Liver (tissue), 9 donors: Measurements from ENCODE around the gene PLD2. TPM values are rescaled to one million over a fixed set of nuclear protein-coding genes. Genes with fewer than 3 reads are reported as not detected.

Experiments
- DNase-seq: peaks from one replicate; pipeline ENCODE4 v3.0.0-alpha.2; 2017; ENCODE audit warnings: low spot score
- H3K27ac ChIP-seq, 2 donors: one replicate each; pipeline ENCODE4 v1.7.0; 2013; ENCODE audit warnings: inconsistent platforms in 2 of 2, low read length in 2 of 2, control low read depth in 1 of 2, low read depth in 1 of 2, mild to moderate bottlenecking in 1 of 2
- H3K27me3 ChIP-seq, 4 donors: one replicate each; pipeline versions ENCODE4 v1.6.1 to v1.7.0; 2013; ENCODE audit warnings: low read length in 3 of 4, inconsistent platforms in 1 of 4, mild to moderate bottlenecking in 1 of 4, moderate library complexity in 1 of 4; ENCODE audit not compliant: control insufficient read depth in 4 of 4, insufficient read depth in 4 of 4
- H3K36me3 ChIP-seq, 4 donors: one replicate each; pipeline versions ENCODE4 v1.6.1 to v1.7.0; 2013; ENCODE audit warnings: low read length in 3 of 4, mild to moderate bottlenecking in 3 of 4, low read depth in 1 of 4, moderate library complexity in 1 of 4; ENCODE audit not compliant: control insufficient read depth in 4 of 4, insufficient read depth in 3 of 4
- H3K4me1 ChIP-seq, 4 donors: one replicate each; pipeline versions ENCODE4 v1.6.1 to v1.7.0; 2013; ENCODE audit warnings: low read length in 3 of 4, mild to moderate bottlenecking in 3 of 4, moderate library complexity in 1 of 4; ENCODE audit not compliant: control insufficient read depth in 4 of 4, insufficient read depth in 4 of 4
- H3K4me3 ChIP-seq, 3 donors: one replicate each; pipeline versions ENCODE4 v1.6.1 to v1.7.0; 2013; ENCODE audit warnings: low read length in 3 of 3, control low read depth in 1 of 3, low read depth in 1 of 3, mild to moderate bottlenecking in 1 of 3
- H3K9ac ChIP-seq, 2 donors: one replicate each; pipeline ENCODE4 v1.7.0; 2013; ENCODE audit warnings: low read length in 2 of 2, mild to moderate bottlenecking in 2 of 2, moderate library complexity in 2 of 2, control low read depth in 1 of 2, low read depth in 1 of 2
- H3K9me3 ChIP-seq, 4 donors: one replicate each; pipeline versions ENCODE4 v1.6.1 to v1.7.0; 2013; ENCODE audit warnings: low read length in 3 of 4; ENCODE audit not compliant: control insufficient read depth in 4 of 4
- EGR1 ChIP-seq, 2 donors: IDR thresholded peaks; 2 replicates each; pipeline ENCODE4 v1.6.1; 2016 to 2018; ENCODE audit warnings: antibody characterized with exemption in 2 of 2, low read depth in 2 of 2
- FOXA1 ChIP-seq: IDR thresholded peaks from 2 replicates; pipeline ENCODE4 v1.6.1; 2016; ENCODE audit warnings: antibody characterized with exemption
- NR2F2 ChIP-seq: IDR thresholded peaks from 2 replicates; pipeline ENCODE4 v1.6.1; 2016; ENCODE audit warnings: antibody characterized with exemption
- RAD21 ChIP-seq, 2 donors: IDR thresholded peaks; 2 replicates each; pipeline ENCODE4 v1.6.1; 2016; ENCODE audit warnings: antibody characterized with exemption in 2 of 2, mild to moderate bottlenecking in 2 of 2
- RXRA ChIP-seq, 2 donors: IDR thresholded peaks; 2 replicates each; pipeline ENCODE4 v1.6.1; 2017 to 2018; ENCODE audit warnings: antibody characterized with exemption in 2 of 2, mild to moderate bottlenecking in 1 of 2
- SP1 ChIP-seq: IDR thresholded peaks from 2 replicates; pipeline ENCODE4 v1.6.1; 2018; ENCODE audit warnings: antibody characterized with exemption, mild to moderate bottlenecking
- WGBS: extraction: QIAGEN DNeasy Blood & Tissue Kit; methylation state at CpG from one replicate; pipeline ENCODE4 v1.1.7; 2013; 5-methylcytosine and 5-hydroxymethylcytosine counted together
- polyA plus RNA-seq, 2 donors: library from polyadenylated mRNA; stranded (reverse) in 1 of 2; unstranded in 1 of 2; fragments of 200-250 nt in 1 of 2; fragments of >200 nt in 1 of 2; fragmentation: Nextera tagmentation in 1 of 2; extraction: Ambion mirVana in 1 of 2; gene quantifications; one replicate each; pipeline versions ENCODE4 v1.2.1 to v1.2.3, GENCODE V29; 2013 to 2015
- total RNA-seq, 2 donors: library from RNA; depleted of rRNA; stranded (reverse); fragments of >200 nt; gene quantifications; one replicate each; pipeline ENCODE4 v1.2.3, GENCODE V29; 2014
- TF ChIP-seq, protein P1 (sequence below): IDR thresholded peaks from 2 replicates; pipeline ENCODE4 v1.6.1; 2016; ENCODE audit warnings: antibody characterized with exemption
- TF ChIP-seq, protein P2 (sequence below): fragments of 150-350 bp; IDR thresholded peaks from 2 replicates; pipeline ENCODE4 v1.5.1; 2017; ENCODE audit warnings: improper control_type of control experiment, low read depth, low read length; ENCODE audit not compliant: missing input control
- TF ChIP-seq, protein P3 (sequence below): IDR thresholded peaks from 2 replicates; pipeline ENCODE4 v1.6.1; 2016; ENCODE audit warnings: antibody characterized with exemption
- donor health status: healthy.
- donor health status: healthy.
- donor health status: healthy.
- donor health status: healthy.
- donor health status: healthy.

PLD2 gene
- total and polyA plus RNA-seq, 4 donors = 3.5 to 15.8 (median 5.8) TPM

DNA sequence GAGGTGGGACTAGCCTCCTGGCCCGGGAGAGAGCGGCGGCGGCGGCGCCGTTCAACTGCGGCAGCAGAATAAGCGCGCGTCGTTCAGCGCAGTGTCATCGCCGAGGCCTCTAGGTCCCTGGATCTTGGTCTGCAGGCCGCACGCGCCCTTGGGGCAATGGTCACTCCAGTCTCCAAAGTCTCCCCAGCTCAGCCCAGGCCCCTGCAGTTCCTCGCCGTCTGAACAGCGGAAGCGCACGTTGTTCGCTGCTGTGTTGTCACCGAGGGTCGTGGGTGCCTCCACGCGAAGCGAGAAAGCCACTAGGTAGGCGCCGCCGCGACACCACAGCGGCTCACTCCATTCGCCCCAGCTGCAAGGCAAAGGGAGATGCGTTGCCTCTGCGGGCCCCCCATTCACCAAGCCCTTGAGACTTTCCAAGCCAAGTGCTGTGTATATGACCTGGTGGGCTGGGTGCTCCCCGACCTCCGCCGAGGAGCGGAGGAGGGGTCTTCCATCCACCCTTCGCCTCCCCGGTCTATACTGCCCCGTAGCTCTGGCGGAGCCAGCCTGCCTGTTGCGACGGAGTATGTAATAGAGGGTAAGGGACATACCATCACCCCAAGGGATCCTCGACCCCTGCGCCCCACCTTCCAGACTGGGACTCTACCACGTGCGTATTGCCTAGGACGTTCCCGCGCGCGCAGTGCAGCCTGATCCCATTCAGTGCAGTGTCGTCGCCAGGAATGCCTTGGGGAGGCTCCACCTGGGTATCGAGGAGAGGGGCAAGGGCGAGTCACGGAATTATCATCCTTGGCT lies 21.4 kb upstream of the PLD2 start:
- Histone ChIP-seq H3K4me1 (peaks cover 3 to 34% (median 19%) of the 10 kb centered on the region in 4 donors), H3K4me3 (no peak overlapping the region), H3K9ac (no peak overlapping the region), H3K27ac (peak overlapping the region; percentile 49 to 60), H3K27me3 (no peaks in the 10 kb centered on the region), H3K9me3 (no peaks in the 10 kb centered on the region), H3K36me3 (peaks cover 0 to 3% (median under 1%) of the 10 kb centered on the region in 4 donors)
- no peak for DNase-seq
- 63% methylated on average over 61 of the region's 61 CpGs for WGBS
- TF ChIP-seq RAD21 (IDR thresholded peaks at IDR 0.05) = no peak
- no peak for TF ChIP-seq NR2F2
- no peak for TF ChIP-seq RXRA (IDR thresholded peaks at IDR 0.05)
- TF ChIP-seq, protein P1, sequence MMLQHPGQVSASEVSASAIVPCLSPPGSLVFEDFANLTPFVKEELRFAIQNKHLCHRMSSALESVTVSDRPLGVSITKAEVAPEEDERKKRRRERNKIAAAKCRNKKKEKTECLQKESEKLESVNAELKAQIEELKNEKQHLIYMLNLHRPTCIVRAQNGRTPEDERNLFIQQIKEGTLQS = no peak
- no peak for TF ChIP-seq SP1
- no peak for TF ChIP-seq FOXA1

DNA sequence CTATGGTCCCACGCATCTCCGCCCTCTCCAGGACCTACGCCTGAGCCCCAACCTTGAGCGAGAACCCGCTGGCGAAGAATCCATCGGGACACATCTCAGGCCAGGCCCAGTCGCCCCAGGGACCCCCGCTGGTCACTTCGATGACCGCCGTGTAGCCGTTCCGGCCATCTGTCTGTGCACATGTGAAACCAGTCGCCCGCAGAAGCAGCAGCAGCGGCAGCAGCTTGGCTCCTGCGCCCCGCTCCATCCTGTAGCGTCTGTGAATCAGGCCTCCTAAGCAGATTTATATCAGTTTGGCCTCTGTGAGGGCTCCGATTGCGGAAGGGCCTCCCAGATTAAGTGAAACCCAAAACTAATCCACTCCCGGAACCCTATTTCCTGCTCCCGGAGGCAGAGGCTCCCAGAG lies 20.8 kb upstream of the PLD2 start, which contains the start of gene VMO1:
Gene VMO1 (minus strand): TSS at position 259 of the 406 bp plus-strand sequence. CDS start 12 bp downstream, at position 247.
- peak in 1 of 2 donors; percentile 11 for TF ChIP-seq RAD21 (IDR thresholded peaks at IDR 0.05)
- TF ChIP-seq NR2F2 = peak; percentile 36
- TF ChIP-seq EGR1 (IDR thresholded peaks at IDR 0.05; ENCODE audit: low read depth in 2 of 2) = no peak
- peaks cover 3 to 37% (median 22%) of the 10 kb centered on the region in 4 donors for H3K4me1 ChIP-seq
- H3K36me3 ChIP-seq = peaks cover 0 to 3% (median under 1%) of the 10 kb centered on the region in 4 donors
- no peak within 1 kb of the TSS for H3K4me3 ChIP-seq
- 56% methylated on average over 24 of the region's 24 CpGs for WGBS
- peak within 1 kb of the TSS in 1 of 2 donors; percentile 27 for H3K9ac ChIP-seq
- no peaks in the 10 kb centered on the region for H3K27me3 ChIP-seq
- peak within 1 kb of the TSS; percentile 60 to 76 for H3K27ac ChIP-seq
- DNase-seq = no peak
- no peaks in the 10 kb centered on the region for H3K9me3 ChIP-seq

DNA sequence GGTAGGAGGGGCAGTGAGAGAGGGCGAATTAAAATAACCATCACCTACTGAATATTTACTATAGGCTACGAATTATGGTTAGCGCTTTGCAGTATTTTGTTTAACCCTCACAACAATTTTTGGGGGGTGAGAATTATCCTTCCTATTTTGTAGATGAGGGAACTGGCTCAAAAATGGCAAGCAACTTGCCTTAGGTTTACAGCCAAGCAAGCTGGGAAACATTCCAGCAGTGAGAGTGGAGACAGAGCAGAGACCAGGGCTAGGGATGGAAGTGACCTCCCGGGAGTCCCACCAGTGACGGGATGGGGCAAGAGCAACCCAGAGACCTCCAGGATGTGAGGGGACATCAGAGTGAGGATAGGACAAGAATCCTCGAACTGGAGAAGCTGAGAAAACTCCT lies 20.4 kb upstream of the PLD2 start:
- no peaks in the 10 kb centered on the region for H3K27me3 ChIP-seq

More for the DNA sequence above, 20.4 kb upstream of the PLD2 start:
- no peak for DNase-seq
- no peaks in the 10 kb centered on the region for H3K9me3 ChIP-seq
- no peak overlapping the region for H3K4me3 ChIP-seq
- peaks cover 3 to 37% (median 22%) of the 10 kb centered on the region in 4 donors for H3K4me1 ChIP-seq
- H3K27ac ChIP-seq = peak overlapping the region; percentile 49 to 60
- TF ChIP-seq, protein P2, sequence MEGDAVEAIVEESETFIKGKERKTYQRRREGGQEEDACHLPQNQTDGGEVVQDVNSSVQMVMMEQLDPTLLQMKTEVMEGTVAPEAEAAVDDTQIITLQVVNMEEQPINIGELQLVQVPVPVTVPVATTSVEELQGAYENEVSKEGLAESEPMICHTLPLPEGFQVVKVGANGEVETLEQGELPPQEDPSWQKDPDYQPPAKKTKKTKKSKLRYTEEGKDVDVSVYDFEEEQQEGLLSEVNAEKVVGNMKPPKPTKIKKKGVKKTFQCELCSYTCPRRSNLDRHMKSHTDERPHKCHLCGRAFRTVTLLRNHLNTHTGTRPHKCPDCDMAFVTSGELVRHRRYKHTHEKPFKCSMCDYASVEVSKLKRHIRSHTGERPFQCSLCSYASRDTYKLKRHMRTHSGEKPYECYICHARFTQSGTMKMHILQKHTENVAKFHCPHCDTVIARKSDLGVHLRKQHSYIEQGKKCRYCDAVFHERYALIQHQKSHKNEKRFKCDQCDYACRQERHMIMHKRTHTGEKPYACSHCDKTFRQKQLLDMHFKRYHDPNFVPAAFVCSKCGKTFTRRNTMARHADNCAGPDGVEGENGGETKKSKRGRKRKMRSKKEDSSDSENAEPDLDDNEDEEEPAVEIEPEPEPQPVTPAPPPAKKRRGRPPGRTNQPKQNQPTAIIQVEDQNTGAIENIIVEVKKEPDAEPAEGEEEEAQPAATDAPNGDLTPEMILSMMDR = no peak
- TF ChIP-seq, protein P3, sequence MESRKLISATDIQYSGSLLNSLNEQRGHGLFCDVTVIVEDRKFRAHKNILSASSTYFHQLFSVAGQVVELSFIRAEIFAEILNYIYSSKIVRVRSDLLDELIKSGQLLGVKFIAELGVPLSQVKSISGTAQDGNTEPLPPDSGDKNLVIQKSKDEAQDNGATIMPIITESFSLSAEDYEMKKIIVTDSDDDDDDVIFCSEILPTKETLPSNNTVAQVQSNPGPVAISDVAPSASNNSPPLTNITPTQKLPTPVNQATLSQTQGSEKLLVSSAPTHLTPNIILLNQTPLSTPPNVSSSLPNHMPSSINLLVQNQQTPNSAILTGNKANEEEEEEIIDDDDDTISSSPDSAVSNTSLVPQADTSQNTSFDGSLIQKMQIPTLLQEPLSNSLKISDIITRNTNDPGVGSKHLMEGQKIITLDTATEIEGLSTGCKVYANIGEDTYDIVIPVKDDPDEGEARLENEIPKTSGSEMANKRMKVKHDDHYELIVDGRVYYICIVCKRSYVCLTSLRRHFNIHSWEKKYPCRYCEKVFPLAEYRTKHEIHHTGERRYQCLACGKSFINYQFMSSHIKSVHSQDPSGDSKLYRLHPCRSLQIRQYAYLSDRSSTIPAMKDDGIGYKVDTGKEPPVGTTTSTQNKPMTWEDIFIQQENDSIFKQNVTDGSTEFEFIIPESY = no peak
- TF ChIP-seq FOXA1 (no peak), RAD21 (IDR thresholded peaks at IDR 0.05) (peak in 1 of 2 donors; percentile 2), EGR1 (IDR thresholded peaks at IDR 0.05; ENCODE audit: low read depth in 2 of 2) (no peak), NR2F2 (no peak)
- H3K9ac ChIP-seq = peak overlapping the region in 1 of 2 donors; percentile 27
- H3K36me3 ChIP-seq = peaks cover 0 to 3% (median under 1%) of the 10 kb centered on the region in 4 donors
- WGBS = 47% methylated on average over 6 of the region's 6 CpGs
